ENCODE measurements around the gene E2F4.

DNA sequence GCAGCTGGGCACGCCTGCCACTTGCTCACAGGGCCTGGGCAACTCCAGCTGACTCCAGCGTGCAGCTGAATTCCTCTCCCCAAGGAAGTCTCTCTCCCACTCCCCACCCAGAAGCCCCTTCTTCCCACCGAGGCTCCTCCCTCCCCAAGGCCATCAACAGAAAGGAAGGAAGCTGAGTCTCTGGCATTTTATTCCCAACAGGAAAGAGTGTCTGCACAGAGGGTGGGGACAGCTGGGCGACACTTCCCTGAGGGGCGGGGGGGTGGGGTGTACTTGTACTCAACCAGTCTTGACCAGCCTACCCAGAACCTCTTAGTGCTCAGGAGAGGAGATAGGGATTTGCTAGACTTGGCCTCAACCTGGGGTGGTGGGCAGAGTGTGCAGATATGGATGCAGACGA lies 1.9 kb upstream of the E2F4 start, which contains the start of gene EXOC3L1:
- TF ChIP-seq HDGF (IDR thresholded peaks at IDR 0.05; ENCODE audit: borderline replicate concordance) (no peak), SUZ12 (IDR thresholded peaks at IDR 0.05) (no peak), FOXM1 (IDR thresholded peaks at IDR 0.05; ENCODE audit: borderline replicate concordance) (no peak), TARDBP (IDR thresholded peaks at IDR 0.05) (no peak), NFRKB (IDR thresholded peaks at IDR 0.05) (no peak), ELF4 (IDR thresholded peaks at IDR 0.05) (no peak), SP1 (IDR thresholded peaks at IDR 0.05) (no peak), FOXA1 (IDR thresholded peaks at IDR 0.05) (no peak), BHLHE40 (IDR thresholded peaks at IDR 0.05; ENCODE audit: borderline replicate concordance) (no peak), CTBP1 (IDR thresholded peaks at IDR 0.05; ENCODE audit: borderline replicate concordance) (no peak)
- TF ChIP-seq, protein P1, sequence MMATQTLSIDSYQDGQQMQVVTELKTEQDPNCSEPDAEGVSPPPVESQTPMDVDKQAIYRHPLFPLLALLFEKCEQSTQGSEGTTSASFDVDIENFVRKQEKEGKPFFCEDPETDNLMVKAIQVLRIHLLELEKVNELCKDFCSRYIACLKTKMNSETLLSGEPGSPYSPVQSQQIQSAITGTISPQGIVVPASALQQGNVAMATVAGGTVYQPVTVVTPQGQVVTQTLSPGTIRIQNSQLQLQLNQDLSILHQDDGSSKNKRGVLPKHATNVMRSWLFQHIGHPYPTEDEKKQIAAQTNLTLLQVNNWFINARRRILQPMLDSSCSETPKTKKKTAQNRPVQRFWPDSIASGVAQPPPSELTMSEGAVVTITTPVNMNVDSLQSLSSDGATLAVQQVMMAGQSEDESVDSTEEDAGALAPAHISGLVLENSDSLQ (IDR thresholded peaks at IDR 0.05): no peak

Data from HEK293T (cell line).